Type B pancreatic cell (in vitro differentiated cells): ENCODE results near the gene WASL. TPM values are rescaled to one million over a fixed set of nuclear protein-coding genes. Genes with fewer than 3 reads are reported as not detected.

Source experiments
- DNase-seq: peaks from one replicate; pipeline ENCODE4 v3.0.0; 2021; ENCODE audit warnings: mixed read lengths; ENCODE audit not compliant: unreplicated experiment; ENCODE audit errors: extremely low spot score
- H3K27ac Mint-ChIP-seq: 2 replicates; pipeline ENCODE4 v1.8.0; 2021; ENCODE audit warnings: mild to moderate bottlenecking, mixed read lengths
- H3K27me3 Mint-ChIP-seq: 2 replicates; pipeline ENCODE4 v1.8.0; 2021; ENCODE audit warnings: mixed read lengths
- H3K36me3 Mint-ChIP-seq: 2 replicates; pipeline ENCODE4 v1.8.0; 2021; ENCODE audit warnings: mixed read lengths
- H3K4me1 Mint-ChIP-seq: one replicate; pipeline ENCODE4 v1.8.0; 2021; ENCODE audit warnings: mixed read lengths; ENCODE audit not compliant: unreplicated experiment
- H3K4me3 Mint-ChIP-seq: 2 replicates; pipeline ENCODE4 v1.8.0; 2021; ENCODE audit warnings: mild to moderate bottlenecking, mixed read lengths
- H3K9me3 Mint-ChIP-seq: 2 replicates; pipeline ENCODE4 v1.8.0; 2021; ENCODE audit warnings: mixed read lengths
- total RNA-seq: library from RNA; stranded (reverse); gene quantifications from 2 replicates; pipeline ENCODE4 v1.2.1, GENCODE V29; 2021; ENCODE audit warnings: low replicate concordance
- TF ChIP-seq, protein P1 (sequence below): fragments of 200-600 bp; sonication (generic); conservative IDR thresholded peaks from 2 replicates; pipeline ENCODE4 v1.5.0; 2021; ENCODE audit warnings: antibody characterized with exemption, mild to moderate bottlenecking

WASL gene
- total RNA-seq, 1 donor from 2014 or later: 34.4 TPM

DNA sequence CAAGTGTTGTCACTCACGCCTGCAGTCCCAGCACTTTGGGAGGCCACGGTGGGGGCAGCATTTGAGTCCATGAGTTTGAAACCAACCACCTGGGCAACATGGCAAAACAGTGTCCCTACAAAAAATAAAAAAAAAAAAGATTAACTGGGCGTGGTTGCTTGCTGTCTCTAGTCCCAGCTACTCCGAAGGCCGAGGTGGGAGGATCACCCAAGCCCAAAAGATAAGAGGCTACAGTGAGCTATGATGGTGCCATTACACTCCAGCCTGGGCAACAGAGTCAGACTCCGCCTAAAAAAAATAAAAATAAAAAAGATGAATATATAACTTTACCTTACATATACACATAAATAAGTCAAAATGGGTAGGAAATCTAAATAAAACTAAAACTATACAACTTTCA is 95.6 kb downstream of the WASL start:
- TF ChIP-seq, protein P1, sequence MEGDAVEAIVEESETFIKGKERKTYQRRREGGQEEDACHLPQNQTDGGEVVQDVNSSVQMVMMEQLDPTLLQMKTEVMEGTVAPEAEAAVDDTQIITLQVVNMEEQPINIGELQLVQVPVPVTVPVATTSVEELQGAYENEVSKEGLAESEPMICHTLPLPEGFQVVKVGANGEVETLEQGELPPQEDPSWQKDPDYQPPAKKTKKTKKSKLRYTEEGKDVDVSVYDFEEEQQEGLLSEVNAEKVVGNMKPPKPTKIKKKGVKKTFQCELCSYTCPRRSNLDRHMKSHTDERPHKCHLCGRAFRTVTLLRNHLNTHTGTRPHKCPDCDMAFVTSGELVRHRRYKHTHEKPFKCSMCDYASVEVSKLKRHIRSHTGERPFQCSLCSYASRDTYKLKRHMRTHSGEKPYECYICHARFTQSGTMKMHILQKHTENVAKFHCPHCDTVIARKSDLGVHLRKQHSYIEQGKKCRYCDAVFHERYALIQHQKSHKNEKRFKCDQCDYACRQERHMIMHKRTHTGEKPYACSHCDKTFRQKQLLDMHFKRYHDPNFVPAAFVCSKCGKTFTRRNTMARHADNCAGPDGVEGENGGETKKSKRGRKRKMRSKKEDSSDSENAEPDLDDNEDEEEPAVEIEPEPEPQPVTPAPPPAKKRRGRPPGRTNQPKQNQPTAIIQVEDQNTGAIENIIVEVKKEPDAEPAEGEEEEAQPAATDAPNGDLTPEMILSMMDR: no peak
- H3K4me3 Mint-ChIP-seq: no peak overlapping the region
- H3K4me1 Mint-ChIP-seq: no peaks in the 10 kb centered on the region
- no peak overlapping the region for H3K27ac Mint-ChIP-seq
- H3K9me3 Mint-ChIP-seq: no peaks in the 10 kb centered on the region
- no peaks in the 10 kb centered on the region for H3K36me3 Mint-ChIP-seq
- no peak for DNase-seq
- H3K27me3 Mint-ChIP-seq: no peaks in the 10 kb centered on the region

DNA sequence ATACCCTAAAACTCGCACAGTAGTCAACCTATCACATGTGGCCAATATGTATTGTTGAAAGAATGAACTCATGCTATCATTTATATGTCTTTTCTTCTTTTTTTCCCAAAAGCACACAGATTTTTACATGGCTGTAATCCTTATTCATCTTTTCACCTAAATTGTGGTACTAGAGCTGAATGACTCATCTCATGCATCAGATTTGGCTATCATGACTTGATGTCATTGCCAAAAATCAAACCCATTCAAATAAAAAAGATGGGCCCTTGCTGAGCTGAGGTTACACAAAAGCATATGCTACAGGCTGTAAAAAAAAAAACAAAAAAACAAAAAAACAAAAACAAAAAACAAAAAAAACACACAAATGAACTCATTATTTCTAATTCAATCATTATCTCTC is 96.4 kb downstream of the WASL start:
- H3K9me3 Mint-ChIP-seq: no peaks in the 10 kb centered on the region
- TF ChIP-seq, protein P1: no peak
- no peaks in the 10 kb centered on the region for H3K4me1 Mint-ChIP-seq
- no peaks in the 10 kb centered on the region for H3K36me3 Mint-ChIP-seq
- no peaks in the 10 kb centered on the region for H3K27me3 Mint-ChIP-seq
- DNase-seq: no peak
- no peak overlapping the region for H3K27ac Mint-ChIP-seq
- H3K4me3 Mint-ChIP-seq: no peak overlapping the region

GRCh38 chr7:123650595-123650994 is 98.2 kb downstream of the WASL start:
- Mint-ChIP-seq H3K27ac (no peak overlapping the region), H3K9me3 (no peaks in the 10 kb centered on the region), H3K36me3 (no peaks in the 10 kb centered on the region), H3K4me1 (peaks cover 5% of the 10 kb centered on the region), H3K27me3 (no peaks in the 10 kb centered on the region), H3K4me3 (no peak overlapping the region)
- no peak for DNase-seq
- TF ChIP-seq, protein P1: no peak

GRCh38 chr7:123649964-123650363 is 98.8 kb downstream of the WASL start:
- Mint-ChIP-seq H3K27ac (no peak overlapping the region), H3K9me3 (no peaks in the 10 kb centered on the region), H3K4me3 (no peak overlapping the region), H3K27me3 (no peaks in the 10 kb centered on the region), H3K36me3 (no peaks in the 10 kb centered on the region), H3K4me1 (peaks cover 5% of the 10 kb centered on the region)
- no peak for DNase-seq
- TF ChIP-seq, protein P1: no peak

DNA sequence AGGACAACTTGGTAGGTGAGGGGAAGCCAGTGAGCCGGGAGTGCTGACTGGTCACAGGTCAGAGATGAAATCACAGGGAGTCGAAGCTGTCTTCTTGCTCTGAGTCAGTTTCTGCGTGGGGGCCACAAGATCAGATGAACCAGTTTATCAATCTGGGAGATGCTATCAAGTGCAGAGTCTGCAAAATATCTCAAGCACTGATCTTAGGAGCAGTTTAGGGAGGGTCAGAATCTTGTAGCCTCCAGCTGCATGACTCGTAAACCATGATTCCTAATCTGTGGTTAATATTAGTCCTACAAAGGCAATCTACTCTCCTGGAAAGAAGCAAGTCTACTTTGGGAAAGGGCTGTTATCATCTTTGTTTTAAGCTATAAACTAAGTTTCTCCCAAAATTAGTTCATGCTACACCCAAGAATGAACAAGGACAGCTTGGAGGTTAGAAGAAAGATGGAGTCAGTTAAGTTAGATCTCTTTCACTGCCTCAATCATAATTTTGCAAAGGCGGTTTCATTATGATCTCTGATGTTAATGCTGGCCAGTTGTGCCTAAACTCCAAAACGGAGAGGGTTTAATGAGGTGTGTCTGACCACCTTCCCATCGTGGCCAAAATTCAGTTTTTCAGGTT is 101.6 kb downstream of the WASL start:
- TF ChIP-seq, protein P1: no peak
- no peaks in the 10 kb centered on the region for H3K27me3 Mint-ChIP-seq
- H3K36me3 Mint-ChIP-seq: no peaks in the 10 kb centered on the region
- H3K4me1 Mint-ChIP-seq: peaks cover 24% of the 10 kb centered on the region
- DNase-seq: no peak
- no peak overlapping the region for H3K4me3 Mint-ChIP-seq
- no peak overlapping the region for H3K27ac Mint-ChIP-seq
- H3K9me3 Mint-ChIP-seq: no peaks in the 10 kb centered on the region

DNA sequence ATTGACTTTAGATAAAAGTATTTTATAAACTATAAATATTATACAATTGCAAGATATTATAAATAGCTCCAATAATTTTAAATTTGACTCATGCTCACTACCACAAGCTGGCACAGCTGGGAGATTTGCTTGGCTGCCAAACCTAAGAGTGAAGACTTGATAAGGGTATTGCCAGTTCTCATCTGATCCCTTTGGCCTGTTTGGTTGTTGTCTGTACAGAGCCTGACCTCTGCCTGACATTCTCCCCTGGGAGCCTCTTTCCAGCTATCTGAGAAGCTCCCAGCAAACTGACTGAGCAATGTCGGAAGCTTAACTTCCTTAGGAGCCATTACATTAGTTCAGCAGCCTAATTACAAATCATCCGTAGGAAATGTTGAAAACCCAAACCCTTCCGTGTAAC is 103.3 kb downstream of the WASL start:
- H3K4me3 Mint-ChIP-seq: no peak overlapping the region
- TF ChIP-seq, protein P1: no peak
- H3K27ac Mint-ChIP-seq: no peak overlapping the region
- H3K9me3 Mint-ChIP-seq: no peaks in the 10 kb centered on the region
- H3K36me3 Mint-ChIP-seq: no peaks in the 10 kb centered on the region
- no peaks in the 10 kb centered on the region for H3K27me3 Mint-ChIP-seq
- no peak for DNase-seq
- H3K4me1 Mint-ChIP-seq: peaks cover 29% of the 10 kb centered on the region
